Measurements from ENCODE around the gene CHMP5.

GRCh38 chr9:33310748-33311147 lies 45.9 kb downstream of the CHMP5 start:
- TF ChIP-seq, protein P1, sequence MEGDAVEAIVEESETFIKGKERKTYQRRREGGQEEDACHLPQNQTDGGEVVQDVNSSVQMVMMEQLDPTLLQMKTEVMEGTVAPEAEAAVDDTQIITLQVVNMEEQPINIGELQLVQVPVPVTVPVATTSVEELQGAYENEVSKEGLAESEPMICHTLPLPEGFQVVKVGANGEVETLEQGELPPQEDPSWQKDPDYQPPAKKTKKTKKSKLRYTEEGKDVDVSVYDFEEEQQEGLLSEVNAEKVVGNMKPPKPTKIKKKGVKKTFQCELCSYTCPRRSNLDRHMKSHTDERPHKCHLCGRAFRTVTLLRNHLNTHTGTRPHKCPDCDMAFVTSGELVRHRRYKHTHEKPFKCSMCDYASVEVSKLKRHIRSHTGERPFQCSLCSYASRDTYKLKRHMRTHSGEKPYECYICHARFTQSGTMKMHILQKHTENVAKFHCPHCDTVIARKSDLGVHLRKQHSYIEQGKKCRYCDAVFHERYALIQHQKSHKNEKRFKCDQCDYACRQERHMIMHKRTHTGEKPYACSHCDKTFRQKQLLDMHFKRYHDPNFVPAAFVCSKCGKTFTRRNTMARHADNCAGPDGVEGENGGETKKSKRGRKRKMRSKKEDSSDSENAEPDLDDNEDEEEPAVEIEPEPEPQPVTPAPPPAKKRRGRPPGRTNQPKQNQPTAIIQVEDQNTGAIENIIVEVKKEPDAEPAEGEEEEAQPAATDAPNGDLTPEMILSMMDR (conservative IDR thresholded peaks at IDR 0.05; ENCODE audit: low read depth, low read length) = no peak
- no peak for TF ChIP-seq EZH2 (IDR thresholded peaks at IDR 0.05; ENCODE audit: borderline replicate concordance, low read depth, low read length, poor library complexity, severe bottlenecking)
